HL-60 (cell line): ENCODE data around the gene OR6B2.

Experiments
- CTCF ChIP-seq: IDR thresholded peaks from one replicate; pipeline ENCODE4 v1.5.1; 2011; ENCODE audit warnings: low read length, control low read depth, inconsistent platforms; ENCODE audit not compliant: insufficient read depth
- POLR2AphosphoS5 ChIP-seq: IDR thresholded peaks from 2 replicates; pipeline ENCODE4 v1.6.1; 2012; ENCODE audit warnings: low read depth
- SPI1 ChIP-seq: IDR thresholded peaks from 2 replicates; pipeline ENCODE4 v1.6.1; 2012; ENCODE audit warnings: low read depth, mild to moderate bottlenecking, borderline replicate concordance

- TF ChIP-seq CTCF, result no peak
- no peak for TF ChIP-seq POLR2AphosphoS5
- no peak for TF ChIP-seq SPI1
These were observed 39.6 kb upstream of the OR6B2 start for GRCh38 chr2:240069829-240070228.
